GM21723 (cell line): ENCODE results near the gene NBEAL1.
"Not testable (repeated sequence)": the region's sequence is repeated elsewhere in the genome, so short reads cannot be mapped to it uniquely, and the experiment has no call there.

Experiments
- ATAC-seq: cut with Tn5 transposase; IDR thresholded peaks from one replicate; pipeline ENCODE4 v1.9.1; 2021; ENCODE audit warnings: mild to moderate bottlenecking, moderate library complexity; ENCODE audit not compliant: unreplicated experiment

Gene NBEAL1

GRCh38 chr2:203038586-203038985, 23.9 kb downstream of the NBEAL1 start:
- no peak for ATAC-seq

DNA sequence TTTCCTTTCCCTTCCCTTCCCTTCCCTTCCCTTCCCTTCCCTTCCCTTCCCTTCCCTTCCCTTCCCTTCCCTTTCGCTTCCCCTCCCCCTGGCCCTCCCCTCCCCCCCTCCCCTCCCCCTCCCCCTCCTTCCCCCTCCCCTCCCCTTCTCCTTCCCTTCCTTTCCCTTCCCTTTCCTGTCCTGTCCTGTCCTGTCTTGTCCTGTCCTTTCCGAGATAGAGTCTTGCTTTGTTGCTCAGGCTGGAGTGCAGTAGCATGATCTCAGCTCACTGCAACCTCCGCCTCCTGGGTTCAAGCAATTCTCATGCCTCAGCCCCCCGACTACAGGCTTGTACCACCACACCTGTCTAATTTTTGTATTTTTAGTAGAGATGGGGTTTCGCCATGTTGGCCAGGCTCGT, 24.5 kb downstream of the NBEAL1 start:
- not testable (repeated sequence) for ATAC-seq

- no peak for ATAC-seq
These were observed 26.4 kb downstream of the NBEAL1 start for GRCh38 chr2:203040966-203041521.

- no peak for ATAC-seq
These were observed 27.5 kb downstream of the NBEAL1 start for GRCh38 chr2:203042178-203042577.

DNA sequence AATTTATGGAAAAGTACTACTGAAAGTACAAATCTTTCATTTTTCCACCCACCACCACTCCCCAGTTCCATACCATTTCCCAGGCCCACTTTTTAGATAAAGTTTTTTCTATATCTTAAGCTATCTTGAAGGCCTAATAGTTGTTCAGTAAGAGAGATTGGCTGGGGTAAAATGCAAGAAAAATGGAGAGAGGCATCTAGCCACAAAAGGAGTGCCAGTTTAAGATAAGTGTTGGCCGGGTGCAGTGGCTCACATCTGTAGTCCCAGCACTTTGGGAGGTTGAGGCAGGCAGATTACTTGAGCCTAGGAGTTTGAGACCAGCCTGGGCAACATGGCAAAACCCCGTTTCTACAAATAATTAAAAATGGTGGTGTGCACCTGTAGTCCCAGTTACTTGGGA, 28.6 kb downstream of the NBEAL1 start:
- no peak for ATAC-seq

GRCh38 chr2:203045867-203046266, 31.2 kb downstream of the NBEAL1 start:
- no peak for ATAC-seq

DNA sequence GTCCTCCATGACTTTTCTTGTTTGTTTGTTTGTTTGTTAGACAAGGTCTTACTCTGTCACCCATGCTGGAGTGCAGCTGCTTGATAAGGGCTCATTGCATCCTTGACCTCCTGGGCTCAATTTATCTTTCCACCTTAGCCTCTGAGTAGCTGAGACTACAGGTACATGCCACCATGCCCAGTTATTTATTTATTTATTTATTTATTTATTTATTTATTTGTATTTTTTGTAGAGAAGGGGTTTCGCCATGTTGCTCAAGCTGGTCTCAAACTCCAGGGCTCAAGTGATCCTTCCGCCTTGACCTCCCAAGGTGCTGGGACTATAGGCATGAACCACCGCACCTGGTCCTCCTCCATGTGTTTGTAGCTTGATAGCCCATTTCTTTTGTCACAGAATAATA, 37.9 kb downstream of the NBEAL1 start:
- no peak for ATAC-seq

- ATAC-seq: no peak
These were observed 45.0 kb downstream of the NBEAL1 start for GRCh38 chr2:203059567-203060240.

- no peak for ATAC-seq
These were observed 46.7 kb downstream of the NBEAL1 start for GRCh38 chr2:203061346-203061745.

- ATAC-seq: no peak
These were observed 47.5 kb downstream of the NBEAL1 start for GRCh38 chr2:203062126-203062525.

DNA sequence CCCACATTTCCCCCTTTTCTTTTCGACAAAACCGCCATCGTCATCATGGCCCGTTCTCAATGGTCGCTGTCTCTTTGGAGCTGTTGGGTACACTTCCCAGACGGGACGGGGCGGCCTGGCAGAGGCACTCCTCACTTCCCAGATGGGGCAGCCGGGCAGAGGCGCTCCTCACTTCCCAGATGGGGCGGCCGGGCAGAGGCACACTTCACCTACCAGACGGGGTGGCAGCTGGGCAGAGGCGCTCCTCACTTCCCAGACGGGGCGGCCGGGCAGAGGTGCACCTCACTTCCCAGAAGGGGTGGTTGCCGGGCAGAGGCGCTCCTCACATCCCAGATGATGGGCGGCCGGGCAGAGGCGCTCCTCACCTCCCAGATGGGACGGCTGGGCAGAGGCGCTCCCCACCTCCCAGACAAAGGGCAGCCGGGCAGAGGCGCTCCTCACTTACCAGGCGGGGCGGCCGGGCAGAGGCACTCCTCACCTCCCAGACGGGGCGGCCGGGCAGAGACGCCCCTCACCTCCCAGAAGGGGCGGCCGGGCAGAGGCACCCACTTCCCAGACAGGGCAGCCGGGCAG, 51.9 kb downstream of the NBEAL1 start:
- not testable (repeated sequence) for ATAC-seq

- no peak for ATAC-seq
These were observed 56.0 kb downstream of the NBEAL1 start for GRCh38 chr2:203070701-203071100.

- no peak for ATAC-seq
These were observed 56.5 kb downstream of the NBEAL1 start for GRCh38 chr2:203071148-203071547.

DNA sequence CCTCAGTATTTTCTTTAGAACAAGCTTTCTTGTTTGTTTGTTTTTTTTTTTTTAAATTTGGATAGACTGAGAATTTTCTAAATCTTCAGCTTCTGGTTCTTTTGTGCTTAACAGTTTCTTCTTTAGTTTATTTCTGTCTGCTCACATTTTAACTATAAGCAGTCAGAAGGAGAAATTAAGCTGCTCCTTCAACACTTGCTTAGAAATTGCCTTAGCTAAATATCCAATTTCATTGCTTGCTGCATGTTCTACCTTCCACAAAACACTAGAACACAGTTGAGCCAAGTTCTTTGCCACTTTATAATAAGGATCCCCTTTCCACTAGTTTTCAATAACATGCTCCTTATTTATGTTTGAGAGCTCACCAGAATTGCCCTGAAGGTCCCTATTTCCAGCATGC, 57.7 kb downstream of the NBEAL1 start:
- no peak for ATAC-seq

- ATAC-seq: no peak
These were observed 62.8 kb downstream of the NBEAL1 start for GRCh38 chr2:203077451-203077850.

- ATAC-seq: no peak
These were observed 65.9 kb downstream of the NBEAL1 start for GRCh38 chr2:203080447-203081045.

- no peak for ATAC-seq
These were observed 68.7 kb downstream of the NBEAL1 start for GRCh38 chr2:203083328-203083727.

DNA sequence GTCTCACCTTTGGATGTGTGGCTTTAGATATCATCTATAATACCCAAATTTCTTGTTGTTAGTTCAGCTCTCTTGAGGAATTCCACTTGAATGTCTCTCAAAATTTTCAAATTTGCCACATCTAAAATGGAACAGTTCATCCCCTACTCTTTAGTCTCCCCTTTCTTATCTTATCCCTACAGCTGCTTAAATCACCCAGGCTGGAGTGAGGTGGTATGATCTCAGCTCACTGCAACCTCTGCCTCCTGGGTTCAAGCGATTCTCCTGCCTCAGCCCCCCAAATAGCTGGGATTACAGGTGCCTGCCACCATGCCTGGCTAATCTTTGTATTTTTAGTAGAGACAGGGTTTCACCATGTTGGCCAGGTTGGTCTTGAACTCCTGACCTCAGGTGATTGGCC, 71.7 kb downstream of the NBEAL1 start:
- ATAC-seq: not testable (repeated sequence)

DNA sequence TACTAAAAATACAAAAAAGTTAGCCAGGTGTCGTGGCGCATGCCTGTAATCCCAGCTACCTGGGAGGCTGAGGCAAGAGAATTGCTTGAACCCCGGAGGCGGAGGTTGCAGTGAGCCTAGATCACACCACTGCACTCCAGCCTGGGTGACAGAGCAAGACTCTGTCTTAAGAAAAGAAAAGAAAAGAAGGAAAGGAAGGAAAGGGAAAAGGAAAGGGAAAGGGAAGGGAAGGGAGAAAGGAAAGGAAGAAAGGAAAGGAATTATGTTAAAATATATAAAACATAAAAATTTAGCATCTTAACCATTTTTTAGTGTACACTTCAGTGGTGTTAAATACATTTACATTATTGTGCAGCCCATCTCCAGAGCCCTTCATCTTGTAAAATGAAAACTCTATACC, 76.0 kb downstream of the NBEAL1 start:
- not testable (repeated sequence) for ATAC-seq

- no peak for ATAC-seq
These were observed 83.1 kb downstream of the NBEAL1 start for GRCh38 chr2:203097735-203098134.

- ATAC-seq: not testable (repeated sequence)
These were observed 87.7 kb downstream of the NBEAL1 start for GRCh38 chr2:203102357-203102756.

DNA sequence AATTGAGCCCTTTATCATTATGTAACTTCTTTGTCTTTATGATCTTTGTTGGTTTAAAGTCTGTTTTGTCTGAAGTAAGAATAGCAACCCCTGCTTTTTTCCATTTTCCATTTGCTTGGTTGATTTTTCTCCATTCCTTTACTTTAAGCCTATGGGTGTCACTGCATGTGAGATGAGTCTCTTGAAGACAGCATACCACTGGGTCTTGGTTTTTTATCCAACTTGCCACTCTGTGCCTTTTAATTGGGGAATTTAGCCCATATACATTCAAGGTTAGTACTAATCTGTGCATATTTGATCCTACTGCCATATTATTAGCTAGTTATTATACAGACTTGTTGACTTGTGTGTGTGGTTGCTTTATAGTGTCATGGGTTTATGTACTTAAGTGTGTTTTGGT, 89.6 kb downstream of the NBEAL1 start:
- no peak for ATAC-seq
